Cerebellar cortex (tissue), 1 donor: ENCODE measurements around the gene LECT2.

Experiments used
- DNase-seq: peaks from one replicate; pipeline ENCODE4 v3.0.0-alpha.2; 2015; ENCODE audit warnings: low spot score

The LECT2 gene

GRCh38 chr5:135954899-135955298 lies at the start of gene LECT2:
TSS of gene LECT2 (minus strand) at chr5:135954983. CDS start at chr5:135954833, 150 bp downstream.
- no peak for DNase-seq

GRCh38 chr5:136004436-136004835 lies 49.7 kb upstream of the LECT2 start:
- DNase-seq: no peak

- no peak for DNase-seq
These were observed 46.7 kb upstream of the LECT2 start for GRCh38 chr5:136001466-136001981.

GRCh38 chr5:136000932-136001331 lies 46.1 kb upstream of the LECT2 start:
- DNase-seq: no peak

- no peak for DNase-seq
These were observed 45.4 kb upstream of the LECT2 start for GRCh38 chr5:136000147-136000546.

- DNase-seq: no peak
These were observed 44.8 kb upstream of the LECT2 start for GRCh38 chr5:135999406-136000139.

- DNase-seq: no peak
These were observed 44.1 kb upstream of the LECT2 start for GRCh38 chr5:135998889-135999288.

GRCh38 chr5:135997673-135998335 lies 43.0 kb upstream of the LECT2 start:
- DNase-seq: no peak

- no peak for DNase-seq
These were observed 41.8 kb upstream of the LECT2 start for GRCh38 chr5:135996611-135997010.

GRCh38 chr5:135995976-135996375 lies 41.2 kb upstream of the LECT2 start:
- no peak for DNase-seq

- no peak for DNase-seq
These were observed 39.3 kb upstream of the LECT2 start for GRCh38 chr5:135993880-135994636.

GRCh38 chr5:135993335-135993879 lies 38.6 kb upstream of the LECT2 start:
- no peak for DNase-seq

- DNase-seq: no peak
These were observed 36.6 kb upstream of the LECT2 start for GRCh38 chr5:135991429-135991828.

GRCh38 chr5:135990528-135991255 lies 35.9 kb upstream of the LECT2 start:
- no peak for DNase-seq

GRCh38 chr5:135989686-135990085 lies 34.9 kb upstream of the LECT2 start:
- DNase-seq: no peak

GRCh38 chr5:135988546-135988945 lies 33.8 kb upstream of the LECT2 start:
- DNase-seq: no peak

- no peak for DNase-seq
These were observed 32.2 kb upstream of the LECT2 start for GRCh38 chr5:135986891-135987401.

- no peak for DNase-seq
These were observed 31.6 kb upstream of the LECT2 start for GRCh38 chr5:135986401-135986800.

GRCh38 chr5:135985951-135986350 lies 31.2 kb upstream of the LECT2 start:
- no peak for DNase-seq

GRCh38 chr5:135980620-135981019 lies 25.8 kb upstream of the LECT2 start:
- no peak for DNase-seq

- DNase-seq: no peak
These were observed 24.7 kb upstream of the LECT2 start for GRCh38 chr5:135979510-135979909.
